Prostate gland (tissue), 2 donors: Measurements from ENCODE around the gene SLC25A34.

ENCODE experiments used
- POLR2A ChIP-seq: fragments of 450-650 bp; IDR thresholded peaks from one replicate; pipeline ENCODE4 v1.6.1; 2016; ENCODE audit warnings: antibody characterized with exemption, mild to moderate bottlenecking
- TF ChIP-seq, protein P1 (sequence below), 4 experiments: fragments of 200-600 bp in 2 of 4; fragments of 450-650 bp in 2 of 4; sonication (generic) in 2 of 4; IDR thresholded peaks; 1 replicate in 3 of 4; 2 replicates in 1 of 4; pipeline ENCODE4 v1.5.1; 2016 to 2019; ENCODE audit warnings: antibody characterized with exemption in 4 of 4, mild to moderate bottlenecking in 2 of 4, moderate library complexity in 2 of 4

DNA sequence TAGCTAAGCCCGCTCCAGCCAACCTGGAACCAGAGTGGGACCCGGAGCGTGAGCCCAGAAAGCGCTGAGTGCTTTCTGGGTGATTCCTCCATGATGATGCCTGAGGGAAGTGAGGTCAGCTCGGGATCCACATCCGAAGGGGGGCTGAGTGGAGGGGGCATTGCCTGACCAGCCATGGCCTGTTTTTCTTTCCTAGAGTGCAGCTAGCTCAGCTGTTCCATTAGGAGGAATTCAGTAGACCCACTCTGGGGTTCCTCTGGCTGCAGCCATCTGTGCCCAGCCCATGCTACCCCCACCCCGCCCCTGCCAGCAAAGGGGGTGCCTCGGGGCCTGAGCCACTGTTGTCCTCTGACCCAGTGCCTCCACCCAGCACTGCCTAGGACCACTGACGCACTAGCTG lies 9.6 kb upstream of the SLC25A34 start:
- TF ChIP-seq, protein P1, sequence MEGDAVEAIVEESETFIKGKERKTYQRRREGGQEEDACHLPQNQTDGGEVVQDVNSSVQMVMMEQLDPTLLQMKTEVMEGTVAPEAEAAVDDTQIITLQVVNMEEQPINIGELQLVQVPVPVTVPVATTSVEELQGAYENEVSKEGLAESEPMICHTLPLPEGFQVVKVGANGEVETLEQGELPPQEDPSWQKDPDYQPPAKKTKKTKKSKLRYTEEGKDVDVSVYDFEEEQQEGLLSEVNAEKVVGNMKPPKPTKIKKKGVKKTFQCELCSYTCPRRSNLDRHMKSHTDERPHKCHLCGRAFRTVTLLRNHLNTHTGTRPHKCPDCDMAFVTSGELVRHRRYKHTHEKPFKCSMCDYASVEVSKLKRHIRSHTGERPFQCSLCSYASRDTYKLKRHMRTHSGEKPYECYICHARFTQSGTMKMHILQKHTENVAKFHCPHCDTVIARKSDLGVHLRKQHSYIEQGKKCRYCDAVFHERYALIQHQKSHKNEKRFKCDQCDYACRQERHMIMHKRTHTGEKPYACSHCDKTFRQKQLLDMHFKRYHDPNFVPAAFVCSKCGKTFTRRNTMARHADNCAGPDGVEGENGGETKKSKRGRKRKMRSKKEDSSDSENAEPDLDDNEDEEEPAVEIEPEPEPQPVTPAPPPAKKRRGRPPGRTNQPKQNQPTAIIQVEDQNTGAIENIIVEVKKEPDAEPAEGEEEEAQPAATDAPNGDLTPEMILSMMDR (IDR thresholded peaks at IDR 0.05): no peak
- TF ChIP-seq POLR2A: no peak
